Neural cell (in vitro differentiated cells): ENCODE data around the gene RPL37. TPM values are rescaled to one million over a fixed set of nuclear protein-coding genes. Genes with fewer than 3 reads are reported as not detected.

Experiments
- H2AFZ ChIP-seq: fragments of 200-600, 300-800 bp; sonication (generic), shearing (Covaris generic); 2 replicates; pipeline ENCODE4 v1.6.0; 2014; ENCODE audit warnings: low read depth, mild to moderate bottlenecking, antibody characterized with exemption, low read length, moderate library complexity
- H3F3A ChIP-seq: fragments of 200-600 bp; shearing (Covaris generic); 2 replicates; pipeline ENCODE4 v1.6.1; 2016; ENCODE audit warnings: mild to moderate bottlenecking, moderate library complexity, mixed read lengths, antibody characterized with exemption, low read length; ENCODE audit not compliant: insufficient read depth, poor library complexity, severe bottlenecking
- H3K27ac ChIP-seq: fragments of 200-600, 300-800 bp; sonication (generic), shearing (Covaris generic); 2 replicates; pipeline ENCODE4 v1.5.1; 2014; ENCODE audit warnings: mild to moderate bottlenecking, low read length, moderate library complexity
- H3K27me3 ChIP-seq: fragments of 300-800, 200-600 bp; sonication (generic), shearing (Covaris generic); 2 replicates; pipeline ENCODE4 v1.6.0; 2014; ENCODE audit warnings: mild to moderate bottlenecking, low read depth, low read length, moderate library complexity; ENCODE audit not compliant: insufficient read depth
- H3K36me3 ChIP-seq: fragments of 300-800, 200-600 bp; sonication (generic), shearing (Covaris generic); 2 replicates; pipeline ENCODE4 v1.5.1; 2014; ENCODE audit warnings: mild to moderate bottlenecking, antibody characterized with exemption, low read length, moderate library complexity; ENCODE audit not compliant: insufficient read depth
- H3K4me2 ChIP-seq: fragments of 300-800, 200-600 bp; sonication (generic), shearing (Covaris generic); 2 replicates; pipeline ENCODE4 v1.6.0; 2014; ENCODE audit warnings: mild to moderate bottlenecking, low read length
- H3K4me3 ChIP-seq: fragments of 300-800, 200-600 bp; sonication (generic), shearing (Covaris generic); 2 replicates; pipeline ENCODE4 v1.5.1; 2014; ENCODE audit warnings: mild to moderate bottlenecking, low read length, moderate library complexity
- H3K79me2 ChIP-seq: fragments of 200-600 bp; shearing (Covaris generic); replicated peaks from 2 replicates; pipeline ENCODE4 v1.6.0; 2014; ENCODE audit warnings: mild to moderate bottlenecking, low read length, moderate library complexity; ENCODE audit not compliant: insufficient read depth
- H3K9ac ChIP-seq: fragments of 300-800, 200-600 bp; sonication (generic), shearing (Covaris generic); 2 replicates; pipeline ENCODE4 v1.6.1; 2016; ENCODE audit warnings: mild to moderate bottlenecking, low read length, mixed read lengths
- H3K9me2 ChIP-seq: fragments of 200-600 bp; shearing (Covaris generic); 2 replicates; pipeline ENCODE4 v1.6.1; 2016; ENCODE audit warnings: mild to moderate bottlenecking, low read length, mixed read lengths; ENCODE audit not compliant: insufficient read depth
- H3K9me3 ChIP-seq: fragments of 200-600, 300-800 bp; sonication (generic), shearing (Covaris generic); 2 replicates; pipeline ENCODE4 v1.6.1; 2016; ENCODE audit warnings: mild to moderate bottlenecking, mixed run types, low read length, moderate library complexity, mixed read lengths
- H4K20me1 ChIP-seq: fragments of 200-600 bp; shearing (Covaris generic); 2 replicates; pipeline ENCODE4 v1.6.1; 2016; ENCODE audit warnings: mild to moderate bottlenecking, mixed run types; ENCODE audit not compliant: insufficient read depth
- EP300 ChIP-seq: fragments of 450-650 bp; conservative IDR thresholded peaks from 2 replicates; pipeline ENCODE4 v1.6.1; 2014; ENCODE audit warnings: antibody characterized with exemption, mild to moderate bottlenecking, moderate library complexity; ENCODE audit not compliant: poor library complexity, severe bottlenecking
- EZH2 ChIP-seq: fragments of 200-600, 300-800 bp; shearing (Covaris generic), sonication (generic); IDR thresholded peaks from 2 replicates; pipeline ENCODE4 v1.6.1; 2014; ENCODE audit warnings: antibody characterized with exemption, low read length, borderline replicate concordance, mild to moderate bottlenecking; ENCODE audit not compliant: insufficient read depth, poor library complexity, severe bottlenecking
- MXI1 ChIP-seq: fragments of 450-650 bp; conservative IDR thresholded peaks from 2 replicates; pipeline ENCODE4 v1.6.1; 2014; ENCODE audit warnings: antibody characterized with exemption, mild to moderate bottlenecking; ENCODE audit not compliant: poor library complexity, severe bottlenecking
- POLR2AphosphoS5 ChIP-seq: IDR thresholded peaks from 2 replicates; pipeline ENCODE4 v1.6.1; 2012
- RAD21 ChIP-seq: fragments of 450-650 bp; conservative IDR thresholded peaks from 2 replicates; pipeline ENCODE4 v1.6.1; 2014; ENCODE audit warnings: antibody characterized with exemption, mild to moderate bottlenecking, moderate library complexity
- REST ChIP-seq: IDR thresholded peaks from 2 replicates; pipeline ENCODE4 v1.6.1; 2012; ENCODE audit warnings: borderline replicate concordance
- SMC3 ChIP-seq: fragments of 450-650 bp; conservative IDR thresholded peaks from 2 replicates; pipeline ENCODE4 v1.6.1; 2014; ENCODE audit warnings: antibody characterized with exemption, mild to moderate bottlenecking, moderate library complexity; ENCODE audit not compliant: poor library complexity
- TAF1 ChIP-seq: IDR thresholded peaks from 2 replicates; pipeline ENCODE4 v1.6.1; 2012; ENCODE audit warnings: low read depth
- polyA plus RNA-seq: library from polyadenylated mRNA; depleted of rRNA; stranded (reverse); fragments of >200 nt; gene quantifications from 2 replicates; pipeline ENCODE4 v1.2.3, GENCODE V29; 2014
- TF ChIP-seq, protein P1 (sequence below): fragments of 450-650 bp; IDR thresholded peaks from 2 replicates; pipeline ENCODE4 v1.5.1; 2014; ENCODE audit warnings: antibody characterized with exemption, mild to moderate bottlenecking, moderate library complexity; ENCODE audit not compliant: poor library complexity, severe bottlenecking

Gene RPL37
- polyA plus RNA-seq, 1 donor from 2014 or later, result 107 TPM

GRCh38 chr5:40842351-40842750, 7.3 kb upstream of the RPL37 start:
- H3K36me3 ChIP-seq, result no peaks in the 10 kb centered on the region
- H3K79me2 ChIP-seq, result no peaks in the 10 kb centered on the region
- H3K4me2 ChIP-seq, result no peak overlapping the region
- H3K4me3 ChIP-seq, result no peak overlapping the region
- no peaks in the 10 kb centered on the region for H3K27me3 ChIP-seq
- no peaks in the 10 kb centered on the region for H4K20me1 ChIP-seq
- H3K27ac ChIP-seq, result no peak overlapping the region
- H3F3A ChIP-seq, result no peaks in the 10 kb centered on the region
- H3K9me2 ChIP-seq, result no peaks in the 10 kb centered on the region
- no peaks in the 10 kb centered on the region for H3K9me3 ChIP-seq
- H3K9ac ChIP-seq, result no peak overlapping the region
- H2AFZ ChIP-seq, result no peak overlapping the region
- TF ChIP-seq TAF1 (no peak), EZH2 (no peak), SMC3 (no peak), REST (no peak), POLR2AphosphoS5 (no peak), MXI1 (no peak), EP300 (no peak), RAD21 (no peak)
- TF ChIP-seq, protein P1, sequence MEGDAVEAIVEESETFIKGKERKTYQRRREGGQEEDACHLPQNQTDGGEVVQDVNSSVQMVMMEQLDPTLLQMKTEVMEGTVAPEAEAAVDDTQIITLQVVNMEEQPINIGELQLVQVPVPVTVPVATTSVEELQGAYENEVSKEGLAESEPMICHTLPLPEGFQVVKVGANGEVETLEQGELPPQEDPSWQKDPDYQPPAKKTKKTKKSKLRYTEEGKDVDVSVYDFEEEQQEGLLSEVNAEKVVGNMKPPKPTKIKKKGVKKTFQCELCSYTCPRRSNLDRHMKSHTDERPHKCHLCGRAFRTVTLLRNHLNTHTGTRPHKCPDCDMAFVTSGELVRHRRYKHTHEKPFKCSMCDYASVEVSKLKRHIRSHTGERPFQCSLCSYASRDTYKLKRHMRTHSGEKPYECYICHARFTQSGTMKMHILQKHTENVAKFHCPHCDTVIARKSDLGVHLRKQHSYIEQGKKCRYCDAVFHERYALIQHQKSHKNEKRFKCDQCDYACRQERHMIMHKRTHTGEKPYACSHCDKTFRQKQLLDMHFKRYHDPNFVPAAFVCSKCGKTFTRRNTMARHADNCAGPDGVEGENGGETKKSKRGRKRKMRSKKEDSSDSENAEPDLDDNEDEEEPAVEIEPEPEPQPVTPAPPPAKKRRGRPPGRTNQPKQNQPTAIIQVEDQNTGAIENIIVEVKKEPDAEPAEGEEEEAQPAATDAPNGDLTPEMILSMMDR, result no peak

DNA sequence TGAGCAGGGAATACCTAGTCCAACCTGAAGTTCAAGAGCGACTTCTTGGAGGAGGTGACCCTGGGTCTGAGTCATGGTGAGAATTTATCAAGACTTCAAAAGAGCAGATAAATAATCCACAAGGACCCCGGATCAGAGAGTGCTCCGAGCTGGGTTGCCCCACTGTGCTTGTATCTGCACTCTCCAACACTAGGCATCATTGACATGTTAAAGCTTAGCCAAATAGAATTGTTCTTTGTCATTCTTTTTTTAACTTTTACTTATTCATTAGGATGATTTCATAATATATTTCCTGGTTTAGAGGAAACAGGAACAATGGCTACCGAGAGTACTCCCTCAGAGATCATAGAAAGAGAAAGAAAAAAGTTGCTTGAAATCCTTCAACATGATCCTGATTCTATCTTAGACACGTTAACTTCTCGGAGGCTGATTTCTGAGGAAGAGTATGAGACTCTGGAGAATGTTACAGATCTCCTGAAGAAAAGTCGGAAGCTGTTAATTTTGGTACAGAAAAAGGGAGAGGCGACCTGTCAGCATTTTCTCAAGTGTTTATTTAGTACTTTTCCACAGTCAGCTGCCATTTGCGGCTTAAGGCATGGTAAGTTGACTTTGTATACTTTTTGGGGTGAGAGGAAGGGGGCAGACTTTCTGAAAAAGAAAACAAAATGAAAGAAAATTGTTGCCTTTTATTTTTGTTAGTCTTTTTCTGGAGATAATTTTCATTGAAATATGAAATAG, 6.2 kb upstream of the RPL37 start, which contains the start of gene CARD6:
TSS of gene CARD6 (plus strand) at position 300 of the 738 bp plus-strand sequence. CDS start at position 316, 16 bp downstream.
- TF ChIP-seq SMC3 (no peak), MXI1 (no peak), EZH2 (no peak), TAF1 (no peak), REST (no peak), EP300 (no peak), RAD21 (no peak), POLR2AphosphoS5 (no peak)
- TF ChIP-seq, protein P1, result no peak
- H3K27me3 ChIP-seq, result no peaks in the 10 kb centered on the region
- no peak within 1 kb of the TSS for H2AFZ ChIP-seq
- H3K79me2 ChIP-seq, result no peaks in the 10 kb centered on the region
- H3K4me2 ChIP-seq, result no peak within 1 kb of the TSS
- no peaks in the 10 kb centered on the region for H3K9me3 ChIP-seq
- H3K36me3 ChIP-seq, result no peaks in the 10 kb centered on the region
- no peaks in the 10 kb centered on the region for H3F3A ChIP-seq
- no peaks in the 10 kb centered on the region for H4K20me1 ChIP-seq
- no peaks in the 10 kb centered on the region for H3K9me2 ChIP-seq
- no peak within 1 kb of the TSS for H3K27ac ChIP-seq
- H3K4me3 ChIP-seq, result no peak within 1 kb of the TSS
- H3K9ac ChIP-seq, result no peak within 1 kb of the TSS
